AG04449 (cell line): ENCODE measurements around the gene EIF3C.
"Not testable (repeated sequence)": the region's sequence is repeated elsewhere in the genome, so short reads cannot be mapped to it uniquely, and the experiment has no call there.

Experiments used
- CTCF ChIA-PET: fragments of 350-600 bp; formaldehyde crosslinking; extraction: SDS; loops from one replicate; lab custom pipeline; 2021; ENCODE audit warnings: antibody characterized with exemption; lab: Yijun Ruan, JAX
- POLR2A ChIA-PET: fragments of 400-600, 350-600 bp; formaldehyde crosslinking; extraction: SDS; loops from one replicate; lab custom pipeline; 2020; ENCODE audit warnings: antibody characterized with exemption, inconsistent platforms; lab: Yijun Ruan, JAX
- DNase-seq: peaks from one replicate; pipeline ENCODE4 v3.0.0-alpha.2; 2010; ENCODE audit warnings: low read depth, low spot score
- H3K4me3 ChIP-seq: 2 replicates; pipeline ENCODE4 v1.5.1; 2011; ENCODE audit warnings: low read depth, mild to moderate bottlenecking, control low read depth, low read length

EIF3C gene, protein sequence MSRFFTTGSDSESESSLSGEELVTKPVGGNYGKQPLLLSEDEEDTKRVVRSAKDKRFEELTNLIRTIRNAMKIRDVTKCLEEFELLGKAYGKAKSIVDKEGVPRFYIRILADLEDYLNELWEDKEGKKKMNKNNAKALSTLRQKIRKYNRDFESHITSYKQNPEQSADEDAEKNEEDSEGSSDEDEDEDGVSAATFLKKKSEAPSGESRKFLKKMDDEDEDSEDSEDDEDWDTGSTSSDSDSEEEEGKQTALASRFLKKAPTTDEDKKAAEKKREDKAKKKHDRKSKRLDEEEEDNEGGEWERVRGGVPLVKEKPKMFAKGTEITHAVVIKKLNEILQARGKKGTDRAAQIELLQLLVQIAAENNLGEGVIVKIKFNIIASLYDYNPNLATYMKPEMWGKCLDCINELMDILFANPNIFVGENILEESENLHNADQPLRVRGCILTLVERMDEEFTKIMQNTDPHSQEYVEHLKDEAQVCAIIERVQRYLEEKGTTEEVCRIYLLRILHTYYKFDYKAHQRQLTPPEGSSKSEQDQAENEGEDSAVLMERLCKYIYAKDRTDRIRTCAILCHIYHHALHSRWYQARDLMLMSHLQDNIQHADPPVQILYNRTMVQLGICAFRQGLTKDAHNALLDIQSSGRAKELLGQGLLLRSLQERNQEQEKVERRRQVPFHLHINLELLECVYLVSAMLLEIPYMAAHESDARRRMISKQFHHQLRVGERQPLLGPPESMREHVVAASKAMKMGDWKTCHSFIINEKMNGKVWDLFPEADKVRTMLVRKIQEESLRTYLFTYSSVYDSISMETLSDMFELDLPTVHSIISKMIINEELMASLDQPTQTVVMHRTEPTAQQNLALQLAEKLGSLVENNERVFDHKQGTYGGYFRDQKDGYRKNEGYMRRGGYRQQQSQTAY

DNA sequence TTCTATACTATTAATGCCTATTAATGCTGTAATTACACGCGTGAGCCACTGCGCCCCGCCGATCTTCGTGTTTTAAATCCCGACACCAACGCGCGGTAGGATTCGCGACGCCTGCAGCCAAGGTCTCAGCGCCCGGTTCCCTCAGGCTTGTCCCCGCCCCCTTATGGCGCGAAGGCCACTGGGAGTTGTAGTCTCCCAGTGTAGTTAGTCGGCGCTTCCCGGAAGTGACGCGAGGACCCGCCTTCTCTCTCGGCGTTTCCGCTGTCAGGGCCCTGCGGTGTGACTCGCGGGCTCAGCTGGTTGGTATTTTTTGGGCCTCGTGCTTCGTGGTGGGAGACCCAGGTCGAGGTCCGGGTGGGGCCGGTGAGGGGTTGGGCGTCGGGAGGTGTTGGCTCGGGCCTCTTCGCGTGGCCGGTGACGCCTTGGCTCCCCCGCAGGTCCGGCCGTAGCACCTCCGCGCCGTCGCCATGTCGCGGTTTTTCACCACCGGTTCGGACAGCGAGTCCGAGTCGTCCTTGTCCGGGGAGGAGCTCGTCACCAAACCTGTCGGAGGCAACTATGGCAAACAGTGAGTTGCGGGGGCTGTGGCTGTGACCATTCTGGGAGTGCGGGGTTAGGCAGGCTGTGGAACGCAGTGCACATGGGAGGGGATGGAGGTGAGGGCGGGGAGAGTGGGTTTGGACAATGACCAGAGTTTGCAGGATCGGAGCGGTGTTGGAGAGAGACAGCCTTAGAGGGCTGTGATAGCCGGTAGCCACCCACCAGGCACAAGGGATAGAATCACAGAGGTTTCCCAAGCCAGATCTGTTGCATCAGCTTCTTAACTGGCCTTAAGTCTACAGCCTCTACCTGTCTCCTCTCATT is at the start of gene EIF3C:
Gene EIF3C, plus strand, starts transcription at position 245 of the 864 bp plus-strand sequence. Its CDS starts 223 bp downstream, at position 468.
- H3K4me3 ChIP-seq, CTCF ChIA-PET, POLR2A ChIA-PET, DNase-seq: not testable (repeated sequence)

DNA sequence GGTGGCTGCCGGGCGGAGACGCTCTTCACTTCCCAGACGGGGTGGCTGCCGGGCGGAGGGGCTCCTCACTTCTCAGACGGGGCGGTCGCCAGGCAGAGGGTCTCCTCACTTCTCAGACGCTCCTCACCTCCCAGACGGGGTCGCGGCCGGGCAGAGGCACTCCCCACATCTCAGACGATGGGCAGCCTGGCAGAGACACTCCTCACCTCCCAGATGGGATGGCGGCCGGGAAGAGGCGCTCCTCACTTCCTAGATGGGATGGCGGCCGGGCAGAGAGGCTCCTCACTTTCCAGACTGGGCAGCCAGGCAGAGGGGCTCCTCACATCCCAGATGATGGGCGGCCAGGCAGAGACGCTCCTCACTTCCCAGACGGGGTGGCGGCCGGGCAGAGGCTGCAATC is 45.0 kb upstream of the EIF3C start:
- H3K4me3 ChIP-seq, CTCF ChIA-PET, POLR2A ChIA-PET, DNase-seq: not testable (repeated sequence)

DNA sequence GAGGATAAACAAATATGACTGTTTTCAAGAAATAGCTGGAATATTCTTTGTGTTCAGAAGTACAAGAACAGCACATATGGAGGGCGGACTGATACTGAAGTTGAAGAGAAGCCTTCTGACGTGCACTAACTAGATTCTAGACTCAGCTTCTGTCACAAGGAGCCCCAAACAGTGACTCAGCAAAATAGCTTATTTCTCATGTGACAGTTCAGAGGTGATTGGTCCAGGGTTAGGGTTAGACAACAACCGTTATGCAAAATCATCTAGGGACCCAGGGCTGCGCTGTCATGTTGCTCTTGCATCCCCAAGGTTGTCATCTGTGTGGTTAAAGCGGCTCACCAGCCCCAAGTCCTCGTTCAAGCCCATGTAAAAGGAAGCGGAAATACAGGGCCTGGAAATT is 43.8 kb upstream of the EIF3C start:
- CTCF ChIA-PET, H3K4me3 ChIP-seq, DNase-seq, POLR2A ChIA-PET: not testable (repeated sequence)

DNA sequence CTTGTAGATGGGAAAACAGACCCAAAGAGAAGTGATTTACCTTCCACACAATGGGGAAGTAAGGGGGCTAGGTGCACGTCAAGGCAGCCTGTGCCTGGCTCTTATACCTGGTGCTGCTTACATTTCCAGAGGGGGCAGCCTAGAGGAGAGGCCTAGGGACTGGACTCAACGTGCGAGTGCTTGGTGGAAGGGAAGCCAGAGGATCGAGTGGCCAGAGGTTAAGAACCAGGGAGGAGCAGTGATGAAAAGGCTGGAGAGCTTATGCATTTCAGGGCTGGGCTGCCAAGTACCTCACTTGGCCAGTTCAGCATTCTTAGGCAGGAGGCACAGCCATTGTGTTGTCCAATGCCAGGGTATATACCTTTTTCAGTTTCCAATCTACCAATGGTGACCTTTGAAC is 43.1 kb upstream of the EIF3C start:
- CTCF ChIA-PET, H3K4me3 ChIP-seq, POLR2A ChIA-PET, DNase-seq: not testable (repeated sequence)

DNA sequence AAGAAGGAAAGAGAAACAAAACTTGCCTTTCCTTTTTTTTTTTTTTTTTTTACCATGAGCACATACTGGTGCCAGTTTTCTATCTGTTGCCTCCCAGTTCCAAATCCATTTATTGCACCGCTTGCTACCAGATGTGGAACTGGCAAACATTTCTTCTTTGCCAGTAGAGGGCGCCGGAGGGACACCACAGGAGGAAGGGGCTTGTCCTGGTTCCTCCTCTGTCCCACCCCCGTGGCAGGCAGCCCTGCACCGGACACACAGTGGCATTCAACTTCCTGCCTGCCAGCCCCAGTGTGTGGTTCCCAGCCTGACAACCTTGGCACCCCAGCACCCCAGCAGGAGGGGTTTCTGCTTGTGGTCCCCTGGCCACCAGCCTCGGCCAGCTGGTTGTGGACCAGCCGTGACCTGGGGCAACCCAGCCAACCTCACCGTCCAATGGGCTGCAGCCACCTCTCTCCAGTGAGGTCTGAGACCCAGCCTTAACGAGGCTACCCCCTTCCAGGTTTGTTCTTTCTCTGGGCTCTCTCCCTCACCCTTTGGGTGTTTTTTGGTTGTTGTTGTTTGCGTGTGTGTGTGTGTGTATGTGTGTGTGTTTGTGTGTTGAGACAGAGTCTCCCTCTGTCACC is 22.8 kb upstream of the EIF3C start:
- CTCF ChIA-PET, POLR2A ChIA-PET, DNase-seq, H3K4me3 ChIP-seq: not testable (repeated sequence)

DNA sequence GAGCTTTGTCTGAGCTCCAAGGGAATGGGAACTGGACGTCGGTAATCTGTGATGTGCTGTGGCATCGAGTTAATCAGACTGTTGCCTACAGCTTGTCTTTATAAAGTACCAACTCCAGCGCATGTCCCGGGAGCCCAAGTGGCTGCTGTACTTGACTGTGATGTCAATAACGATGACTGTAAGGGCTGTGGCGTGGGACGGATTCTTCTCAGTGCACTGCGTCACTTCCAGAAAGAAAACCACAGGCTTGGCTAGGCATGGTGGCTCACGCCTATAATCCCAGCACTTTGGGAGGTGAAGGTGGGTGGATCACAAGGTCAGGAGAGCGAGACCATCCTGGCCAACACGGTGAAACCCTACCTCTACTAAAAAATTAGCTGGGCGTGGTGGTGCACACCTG is 21.8 kb upstream of the EIF3C start:
- DNase-seq, CTCF ChIA-PET, H3K4me3 ChIP-seq, POLR2A ChIA-PET: not testable (repeated sequence)

DNA sequence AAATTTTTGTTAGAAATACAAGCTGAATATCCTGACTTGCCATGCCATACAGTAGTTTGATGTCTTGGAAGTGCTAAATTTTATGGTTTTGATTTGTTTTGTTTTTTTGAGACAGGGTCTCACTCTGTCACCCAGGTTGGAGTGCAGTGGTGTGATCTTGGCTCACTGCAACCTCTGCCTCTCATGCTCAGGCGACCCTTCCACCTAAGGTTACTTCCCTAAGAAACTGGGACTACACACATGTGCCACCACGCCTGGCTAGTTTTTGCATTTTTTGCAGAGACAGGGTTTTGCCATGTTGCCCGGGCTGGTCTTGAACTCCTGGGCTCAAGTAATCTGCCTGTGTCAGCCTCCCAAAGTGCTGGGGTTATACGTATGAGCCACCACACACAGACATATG is 19.5 kb upstream of the EIF3C start:
- CTCF ChIA-PET, H3K4me3 ChIP-seq, DNase-seq, POLR2A ChIA-PET: not testable (repeated sequence)

DNA sequence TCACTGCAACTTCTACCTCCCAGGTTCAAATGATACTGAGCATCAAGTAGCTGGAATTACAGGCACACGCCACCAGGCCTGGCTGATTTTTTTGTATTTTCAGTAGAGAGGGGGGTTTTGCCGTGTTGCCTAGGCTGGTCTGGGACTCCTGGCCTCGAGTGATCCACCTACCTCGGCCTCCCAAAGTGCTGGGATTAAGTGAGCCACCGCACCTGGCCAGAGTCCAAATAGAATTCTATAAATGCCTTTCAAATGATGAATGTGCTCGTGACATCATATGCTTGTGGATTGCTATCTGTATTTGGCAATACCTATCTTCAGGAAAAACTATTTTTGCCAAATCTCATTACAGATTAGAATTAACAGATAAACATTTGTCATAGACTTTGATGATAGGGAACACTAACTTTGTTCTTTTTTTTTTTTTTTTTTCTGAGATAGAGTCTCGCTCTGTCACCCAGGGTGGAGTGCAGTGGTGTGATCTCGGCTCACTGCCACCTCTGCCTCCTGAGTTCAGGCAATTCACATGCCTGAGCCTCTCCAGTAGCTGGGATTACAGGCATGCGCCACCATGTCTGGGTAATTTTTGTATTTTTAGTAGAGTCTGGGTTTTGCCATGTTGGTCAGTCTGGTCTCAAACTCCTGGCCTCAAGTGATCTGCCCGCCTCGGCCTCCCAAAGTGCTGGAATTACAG is 17.9 kb upstream of the EIF3C start:
- CTCF ChIA-PET, H3K4me3 ChIP-seq, POLR2A ChIA-PET, DNase-seq: not testable (repeated sequence)

DNA sequence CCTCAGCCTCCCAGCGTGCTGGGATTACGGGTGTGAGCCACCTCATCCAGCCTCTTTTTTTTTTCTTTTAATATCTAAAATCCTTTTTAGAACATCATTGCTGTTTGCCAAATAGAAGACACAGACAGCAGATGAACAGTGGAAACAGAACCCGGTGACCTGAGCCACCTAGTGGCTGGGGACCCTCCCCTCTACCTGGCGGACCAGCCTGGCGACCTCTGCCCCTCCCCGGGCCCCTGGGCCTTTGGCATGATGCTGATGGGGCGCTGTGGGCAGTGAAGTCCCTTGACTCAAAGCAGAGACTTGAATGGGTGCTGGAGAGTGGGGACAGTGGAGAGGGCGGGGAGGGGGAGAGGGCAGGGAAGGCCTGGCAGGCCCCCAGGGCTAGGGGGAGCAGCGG is 11.5 kb upstream of the EIF3C start:
- POLR2A ChIA-PET, DNase-seq, H3K4me3 ChIP-seq, CTCF ChIA-PET: not testable (repeated sequence)

DNA sequence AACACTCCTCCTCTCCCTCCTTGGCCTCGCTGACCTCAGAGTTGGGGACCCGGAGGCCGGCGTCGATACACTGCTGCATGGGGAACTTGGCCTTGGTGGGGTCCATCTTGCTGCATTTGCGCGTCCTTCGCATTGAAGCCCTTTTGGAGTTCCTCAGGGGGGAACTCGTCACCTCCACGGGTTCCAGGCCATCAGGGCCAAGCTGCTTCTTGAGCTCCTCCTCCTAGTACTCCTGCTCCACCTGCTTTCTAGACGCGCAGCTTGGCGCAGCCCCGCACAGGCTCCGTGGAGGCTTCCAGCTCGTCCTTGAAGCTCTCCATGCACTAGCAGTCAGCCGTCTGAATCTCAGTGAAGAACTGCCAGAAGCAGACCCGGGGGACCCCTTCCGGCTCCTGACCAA is 10.9 kb upstream of the EIF3C start:
- CTCF ChIA-PET, DNase-seq, H3K4me3 ChIP-seq, POLR2A ChIA-PET: not testable (repeated sequence)

DNA sequence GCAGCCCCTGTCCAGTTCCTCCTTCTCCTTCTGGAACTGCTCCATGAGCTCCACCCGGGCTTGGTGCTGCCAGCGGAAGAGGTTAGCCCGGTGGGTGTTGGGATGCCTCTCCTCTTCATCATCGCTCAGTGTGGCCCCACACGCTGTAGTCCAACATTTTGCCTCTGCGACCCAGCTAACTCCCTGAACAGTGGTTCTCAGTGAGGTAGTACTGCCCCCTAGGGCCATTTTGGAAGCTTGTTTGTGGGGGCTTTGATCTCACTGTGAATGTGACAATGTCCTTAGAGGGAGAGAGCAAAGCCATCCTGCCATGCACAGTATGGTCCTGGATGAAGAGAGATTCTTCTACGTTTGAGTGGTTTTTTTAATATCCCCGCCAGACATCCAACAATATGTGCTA is 9.9 kb upstream of the EIF3C start:
- POLR2A ChIA-PET, DNase-seq, H3K4me3 ChIP-seq, CTCF ChIA-PET: not testable (repeated sequence)

DNA sequence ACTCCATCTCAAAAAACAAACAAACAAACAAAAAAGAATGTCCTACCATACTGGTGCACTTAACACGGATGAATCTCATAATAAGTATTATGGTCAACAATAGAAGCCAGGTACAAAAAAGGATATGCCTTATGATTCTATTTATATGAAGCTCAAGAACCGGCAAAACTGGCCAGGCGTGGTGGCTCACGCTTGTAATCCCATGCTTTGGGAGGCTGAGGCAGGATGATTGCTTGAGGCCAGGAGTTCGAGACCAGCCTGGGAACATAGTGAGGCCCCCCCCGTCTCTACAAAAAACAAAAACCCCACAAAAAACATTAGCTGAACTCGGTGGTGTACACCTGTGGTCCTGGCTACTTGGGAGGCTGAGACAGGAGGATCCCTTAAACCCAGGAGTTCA is 7.0 kb upstream of the EIF3C start:
- POLR2A ChIA-PET, DNase-seq, CTCF ChIA-PET, H3K4me3 ChIP-seq: not testable (repeated sequence)

DNA sequence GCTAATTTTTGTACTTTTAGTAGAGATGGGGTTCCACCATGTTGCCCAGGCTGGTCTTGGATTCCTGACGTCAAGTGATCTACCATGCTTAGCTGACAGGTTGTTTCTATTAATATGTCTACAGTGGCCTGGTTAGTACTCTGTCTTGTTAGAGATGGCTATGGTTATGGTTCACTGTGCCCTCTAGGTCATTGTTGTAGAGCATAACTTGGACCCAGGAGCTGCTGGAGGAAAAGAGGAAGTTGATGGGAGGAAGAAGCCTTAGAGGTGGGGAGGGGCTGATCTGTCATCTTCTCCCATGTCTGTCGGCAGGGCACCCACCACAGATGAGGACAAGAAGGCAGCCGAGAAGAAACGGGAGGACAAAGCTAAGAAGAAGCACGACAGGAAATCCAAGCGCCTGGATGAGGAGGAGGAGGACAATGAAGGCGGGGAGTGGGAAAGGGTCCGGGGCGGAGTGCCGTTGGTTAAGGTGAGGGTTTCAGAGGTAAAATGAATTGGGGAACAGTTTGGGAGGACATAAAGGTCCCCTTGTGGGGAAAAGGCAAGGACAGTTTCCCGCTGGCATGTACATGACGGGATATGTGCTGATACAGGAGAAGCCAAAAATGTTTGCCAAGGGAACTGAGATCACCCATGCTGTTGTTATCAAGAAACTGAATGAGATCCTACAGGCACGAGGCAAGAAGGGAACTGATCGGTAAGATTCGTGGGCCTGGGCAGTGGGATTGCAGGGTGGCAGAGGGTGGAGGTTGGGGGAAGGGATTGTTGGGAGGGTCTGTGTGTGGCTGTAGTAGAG is 11.8 kb downstream of the EIF3C start:
- CTCF ChIA-PET, DNase-seq, H3K4me3 ChIP-seq, POLR2A ChIA-PET: not testable (repeated sequence)

DNA sequence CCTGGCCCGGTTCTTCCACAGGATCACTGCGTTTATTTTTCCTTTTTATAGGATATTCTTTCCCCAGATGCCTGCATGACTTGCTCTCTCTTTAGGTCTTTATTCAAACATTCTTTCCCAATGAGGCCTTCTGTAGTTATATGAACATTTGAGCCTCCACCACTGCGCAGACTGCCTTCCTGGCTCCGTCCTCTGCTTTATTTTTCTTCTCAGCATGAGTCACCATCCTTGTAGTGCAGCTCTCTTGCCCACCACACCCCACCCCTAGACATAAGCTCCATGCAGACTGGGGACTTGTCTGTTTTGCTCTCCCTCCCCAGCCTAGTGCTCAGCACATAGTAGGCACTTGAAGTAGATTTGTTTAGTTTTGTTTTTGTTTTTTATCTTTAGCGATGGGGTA is 20.0 kb downstream of the EIF3C start:
- H3K4me3 ChIP-seq, DNase-seq, CTCF ChIA-PET, POLR2A ChIA-PET: not testable (repeated sequence)
